Duodenal mucosa (tissue), 2 donors: ENCODE measurements around the gene KIAA1586.
"Not testable (repeated sequence)": the region's sequence is repeated elsewhere in the genome, so short reads cannot be mapped to it uniquely, and the experiment has no call there.

Experiments
- H3K27ac ChIP-seq: one replicate; pipeline ENCODE4 v1.7.0; 2013; ENCODE audit warnings: low read depth, low read length
- H3K27me3 ChIP-seq, 2 donors: one replicate each; pipeline ENCODE4 v1.7.0; 2013; ENCODE audit warnings: low read length in 2 of 2, control low read depth in 1 of 2; ENCODE audit not compliant: insufficient read depth in 2 of 2, control insufficient read depth in 1 of 2
- H3K36me3 ChIP-seq, 2 donors: one replicate each; pipeline ENCODE4 v1.7.0; 2013; ENCODE audit warnings: low read length in 2 of 2, control low read depth in 1 of 2; ENCODE audit not compliant: insufficient read depth in 2 of 2, control insufficient read depth in 1 of 2
- H3K4me1 ChIP-seq, 2 donors: one replicate each; pipeline ENCODE4 v1.7.0; 2013; ENCODE audit warnings: low read length in 2 of 2, control low read depth in 1 of 2; ENCODE audit not compliant: insufficient read depth in 2 of 2, control insufficient read depth in 1 of 2
- H3K4me3 ChIP-seq, 2 donors: one replicate each; pipeline ENCODE4 v1.7.0; 2013; ENCODE audit warnings: low read length in 2 of 2, low read depth in 1 of 2
- H3K9ac ChIP-seq, 2 donors: one replicate each; pipeline ENCODE4 v1.7.0; 2013; ENCODE audit warnings: low read length in 2 of 2, low read depth in 1 of 2
- H3K9me3 ChIP-seq, 2 donors: one replicate each; pipeline ENCODE4 v1.7.0; 2013; ENCODE audit warnings: low read length in 2 of 2, control low read depth in 1 of 2; ENCODE audit not compliant: control insufficient read depth in 1 of 2

KIAA1586 gene

GRCh38 chr6:57074383-57074782 is 27.9 kb downstream of the KIAA1586 start:
- H3K9ac ChIP-seq = no peak overlapping the region
- no peaks in the 10 kb centered on the region for H3K4me1 ChIP-seq
- no peak overlapping the region for H3K4me3 ChIP-seq
- H3K9me3 ChIP-seq = no peaks in the 10 kb centered on the region
- H3K27ac ChIP-seq = no peak overlapping the region
- H3K36me3 ChIP-seq = no peaks in the 10 kb centered on the region
- no peaks in the 10 kb centered on the region for H3K27me3 ChIP-seq

- H3K9me3 ChIP-seq = no peaks in the 10 kb centered on the region
- no peaks in the 10 kb centered on the region for H3K27me3 ChIP-seq
- no peak overlapping the region for H3K4me3 ChIP-seq
- H3K9ac ChIP-seq = no peak overlapping the region
- no peak overlapping the region for H3K27ac ChIP-seq
- H3K4me1 ChIP-seq = no peaks in the 10 kb centered on the region
- H3K36me3 ChIP-seq = no peaks in the 10 kb centered on the region
Measured at GRCh38 chr6:57075092-57075491, 28.6 kb downstream of the KIAA1586 start.

- Histone ChIP-seq H3K4me1 (no peaks in the 10 kb centered on the region), H3K36me3 (no peaks in the 10 kb centered on the region), H3K4me3 (no peak overlapping the region), H3K9me3 (no peaks in the 10 kb centered on the region), H3K27me3 (no peaks in the 10 kb centered on the region), H3K9ac (no peak overlapping the region), H3K27ac (no peak overlapping the region)
Measured at GRCh38 chr6:57078531-57079207, 32.2 kb downstream of the KIAA1586 start.

DNA sequence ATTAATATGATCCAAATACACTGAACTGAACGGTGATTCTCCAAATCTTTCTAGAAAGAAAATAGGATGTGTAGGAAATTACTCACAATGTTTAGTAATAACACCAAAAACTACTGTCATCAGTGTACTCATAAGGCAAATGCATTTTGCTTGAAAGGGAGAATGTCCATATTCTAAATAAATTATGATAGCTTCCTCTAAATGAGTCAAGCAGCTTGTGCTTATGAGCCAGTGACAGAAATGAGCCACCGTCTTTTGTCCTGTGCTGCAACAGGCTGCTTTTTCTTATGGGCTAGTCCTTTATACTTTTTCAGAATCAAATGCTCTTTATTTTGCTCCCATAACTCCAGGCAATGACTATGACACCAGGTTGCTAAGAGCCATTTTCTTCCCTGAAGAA is 39.0 kb downstream of the KIAA1586 start:
- no peaks in the 10 kb centered on the region for H3K9me3 ChIP-seq
- no peak overlapping the region for H3K9ac ChIP-seq
- H3K4me1 ChIP-seq = peaks cover 5 to 6% of the 10 kb centered on the region in 2 donors
- no peak overlapping the region for H3K4me3 ChIP-seq
- no peaks in the 10 kb centered on the region for H3K27me3 ChIP-seq
- H3K27ac ChIP-seq = no peak overlapping the region
- no peaks in the 10 kb centered on the region for H3K36me3 ChIP-seq

- peaks cover 10 to 11% of the 10 kb centered on the region in 2 donors for H3K4me1 ChIP-seq
- H3K27me3 ChIP-seq = no peaks in the 10 kb centered on the region
- H3K36me3 ChIP-seq = no peaks in the 10 kb centered on the region
- H3K4me3 ChIP-seq = no peak overlapping the region
- H3K9me3 ChIP-seq = no peaks in the 10 kb centered on the region
- no peak overlapping the region for H3K27ac ChIP-seq
- no peak overlapping the region for H3K9ac ChIP-seq
Measured at GRCh38 chr6:57086843-57087242, 40.4 kb downstream of the KIAA1586 start.

DNA sequence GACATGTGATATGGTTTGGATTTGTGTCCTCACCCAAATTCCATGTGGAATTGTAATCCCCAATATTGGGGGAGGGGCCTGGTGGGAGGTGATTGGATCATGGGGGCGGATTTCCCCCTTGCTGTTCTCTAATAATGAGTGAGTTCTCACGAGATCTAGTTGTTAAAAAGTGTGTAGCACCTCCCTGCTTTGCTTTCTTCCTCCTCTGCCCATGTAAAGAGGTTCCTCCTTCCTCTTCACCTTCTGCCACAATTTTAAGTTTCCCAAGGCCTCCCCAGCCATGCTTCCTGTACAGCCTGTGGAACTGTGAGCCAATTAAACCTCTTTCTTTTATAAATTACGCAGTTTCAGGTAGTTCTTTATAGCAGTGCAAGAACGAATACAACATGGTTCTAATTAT is 41.4 kb downstream of the KIAA1586 start:
- Histone ChIP-seq H3K36me3 (no peaks in the 10 kb centered on the region), H3K9ac (no peak overlapping the region), H3K27ac (no peak overlapping the region), H3K27me3 (no peaks in the 10 kb centered on the region), H3K4me1 (peaks cover 17 to 19% of the 10 kb centered on the region in 2 donors), H3K4me3 (no peak overlapping the region), H3K9me3 (no peaks in the 10 kb centered on the region)

- peaks cover 17 to 19% of the 10 kb centered on the region in 2 donors for H3K4me1 ChIP-seq
- H3K27me3 ChIP-seq = no peaks in the 10 kb centered on the region
- H3K36me3 ChIP-seq = no peaks in the 10 kb centered on the region
- H3K9me3 ChIP-seq = no peaks in the 10 kb centered on the region
- H3K9ac ChIP-seq = peak overlapping the region in 1 of 2 donors; percentile 60
- H3K27ac ChIP-seq = no peak overlapping the region
- peak overlapping the region; percentile 67 to 77 for H3K4me3 ChIP-seq
Measured at GRCh38 chr6:57089265-57089664, 42.8 kb downstream of the KIAA1586 start.

DNA sequence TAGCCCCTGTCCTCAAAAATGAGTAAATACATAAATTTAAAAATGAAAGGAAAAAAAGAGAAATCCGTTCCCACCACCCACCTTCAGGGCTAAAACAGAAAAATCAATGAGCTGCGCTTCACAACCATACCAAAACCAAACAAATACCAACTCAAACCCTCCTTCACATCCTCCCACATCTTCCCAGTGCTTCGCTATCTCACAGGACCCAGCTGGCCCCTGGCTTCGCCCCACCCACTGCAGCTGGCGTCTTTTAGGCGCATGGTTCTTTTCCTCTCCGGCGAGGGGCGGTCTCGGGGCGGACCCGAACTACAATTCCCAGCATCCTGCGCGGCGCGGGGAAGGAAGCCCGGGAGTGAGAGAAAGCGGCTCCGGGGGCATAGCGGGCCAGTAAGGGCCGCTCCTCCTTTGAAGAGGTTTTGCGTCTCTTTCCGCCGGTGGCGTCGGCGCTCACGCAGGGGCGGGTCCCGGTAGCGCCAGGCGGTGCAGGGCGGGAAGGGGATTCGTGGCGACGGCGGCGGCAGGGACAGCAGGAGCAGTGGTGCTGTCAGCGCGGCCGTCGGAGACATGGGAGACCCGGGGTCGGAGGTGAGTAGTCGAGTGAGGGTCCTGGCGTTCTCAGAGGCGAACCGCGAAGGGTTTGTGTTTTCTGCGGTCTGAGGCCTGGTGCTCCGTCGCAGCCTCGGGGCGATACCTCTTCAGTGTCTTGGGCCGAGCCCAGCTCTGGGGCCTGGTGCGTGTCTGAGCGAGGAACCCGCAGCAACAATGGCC is 43.4 kb downstream of the KIAA1586 start, which contains the start of gene ZNF451:
ZNF451 (plus strand) TSS at position 502 of the 771 bp plus-strand sequence; CDS start at position 568, 66 bp downstream.
- Histone ChIP-seq H3K9me3 (no peaks in the 10 kb centered on the region), H3K4me1 (peaks cover 17 to 23% of the 10 kb centered on the region in 2 donors), H3K9ac (peak within 1 kb of the TSS in 1 of 2 donors; percentile 60), H3K27me3 (no peaks in the 10 kb centered on the region), H3K36me3 (no peaks in the 10 kb centered on the region), H3K4me3 (peak within 1 kb of the TSS; percentile 68 to 77), H3K27ac (peak within 1 kb of the TSS; percentile 54)

GRCh38 chr6:57090458-57091067 is 44.1 kb downstream of the KIAA1586 start:
- not testable (repeated sequence) for H3K27me3 ChIP-seq, H3K36me3 ChIP-seq, H3K27ac ChIP-seq, H3K9me3 ChIP-seq, H3K9ac ChIP-seq
- peaks cover 17 to 24% of the 10 kb centered on the region in 2 donors for H3K4me1 ChIP-seq
- peak overlapping the region in 1 of 2 donors; percentile 77 for H3K4me3 ChIP-seq

GRCh38 chr6:57091375-57091774 is 44.9 kb downstream of the KIAA1586 start:
- not testable (repeated sequence) for H3K9me3 ChIP-seq, H3K9ac ChIP-seq, H3K36me3 ChIP-seq, H3K27ac ChIP-seq, H3K27me3 ChIP-seq
- Histone ChIP-seq H3K4me3 (peak overlapping the region in 1 of 2 donors; percentile 41), H3K4me1 (peaks cover 17 to 24% of the 10 kb centered on the region in 2 donors)
